ENCODE results near the gene YIPF2.
A peak's percentile ranks its signal among the peaks of the same experiment; 100 is the strongest.
"Not testable (repeated sequence)": the region's sequence is repeated elsewhere in the genome, so short reads cannot be mapped to it uniquely, and the experiment has no call there.

YIPF2 gene

DNA sequence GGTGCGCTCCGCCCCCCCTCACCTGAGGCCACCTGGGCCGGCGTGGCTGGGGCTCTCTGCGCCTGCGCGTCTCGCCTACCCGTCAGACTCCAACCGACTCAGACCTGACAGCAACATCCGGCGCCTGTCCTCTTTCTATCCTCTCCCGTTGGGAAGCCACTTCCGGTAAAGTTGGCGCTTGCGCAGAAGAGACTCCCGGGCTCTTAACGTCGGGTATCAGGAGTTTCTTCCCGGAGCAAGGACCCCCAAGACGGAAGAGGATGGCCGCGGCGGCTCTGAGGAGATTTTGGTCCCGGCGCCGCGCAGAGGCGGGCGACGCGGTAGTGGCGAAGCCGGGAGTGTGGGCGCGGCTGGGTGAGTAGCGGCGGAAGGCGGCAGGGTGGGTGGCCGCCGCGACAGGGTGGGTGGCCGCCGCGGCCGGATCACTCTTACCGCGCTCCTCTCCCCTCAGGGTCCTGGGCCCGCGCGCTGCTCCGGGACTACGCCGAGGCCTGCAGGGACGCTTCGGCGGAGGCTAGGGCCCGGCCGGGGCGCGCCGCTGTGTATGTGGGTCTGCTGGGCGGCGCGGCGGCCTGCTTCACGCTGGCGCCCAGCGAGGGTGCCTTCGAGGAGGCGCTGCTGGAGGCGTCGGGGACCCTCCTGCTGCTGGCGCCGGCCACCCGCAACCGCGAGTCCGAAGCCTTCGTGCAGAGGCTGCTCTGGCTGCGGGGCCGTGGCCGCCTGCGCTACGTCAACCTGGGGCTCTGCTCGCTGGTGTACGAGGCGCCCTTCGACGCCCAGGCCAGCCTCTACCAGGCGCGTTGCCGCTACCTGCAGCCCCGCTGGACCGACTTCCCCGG lies at the start of gene YIPF2, which contains the start of gene TIMM29:
Gene YIPF2 (minus strand): TSS at position 77 of the 839 bp plus-strand sequence. CDS start 229 bp downstream, outside the sequence.
Gene TIMM29 (plus strand): TSS at position 249 of the 839 bp plus-strand sequence. CDS start 12 bp downstream, at position 261.
- DNase-seq, result peak; percentile 98

GRCh38 chr19:10977742-10978092 lies 49.3 kb upstream of the YIPF2 start:
- DNase-seq, result no peak

DNA sequence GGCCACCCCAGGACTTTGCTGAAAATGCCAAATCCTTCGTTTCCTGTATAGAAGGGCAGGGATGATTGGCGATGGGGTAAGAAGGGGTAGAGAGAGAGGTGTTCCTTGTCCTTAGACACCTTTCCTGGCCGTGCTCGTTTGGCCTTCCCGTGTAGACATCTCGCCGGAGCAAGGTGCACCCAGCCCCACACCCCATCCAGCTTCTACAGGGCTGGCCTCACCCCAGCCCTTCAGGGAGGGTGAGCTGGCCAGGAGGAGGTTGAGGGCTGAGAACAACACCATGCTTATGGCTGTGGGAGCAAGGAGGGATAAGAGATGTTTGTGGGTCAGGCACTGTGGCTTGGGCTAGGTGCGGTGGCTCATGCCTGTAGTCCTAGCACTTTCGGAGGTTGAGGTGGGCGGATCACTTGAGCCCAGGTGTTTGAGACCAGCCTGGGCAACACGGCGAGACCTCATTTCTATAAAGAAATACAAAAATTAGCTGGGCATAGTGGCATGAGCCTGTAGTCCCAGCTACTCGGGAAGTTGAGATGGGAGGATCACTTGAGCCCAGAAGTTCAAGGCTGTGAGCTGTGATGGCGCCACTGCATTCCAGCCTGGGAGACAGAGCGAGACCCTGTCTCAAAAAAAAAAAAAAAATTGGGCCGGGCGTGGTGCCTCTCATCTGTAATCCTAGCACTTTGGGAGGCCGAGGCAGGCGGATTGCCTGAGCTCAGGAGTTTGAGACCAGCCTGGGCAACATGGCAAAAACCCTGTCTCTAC lies 47.9 kb upstream of the YIPF2 start:
- DNase-seq, result no peak

GRCh38 chr19:10975374-10976130 lies 47.1 kb upstream of the YIPF2 start:
- no peak for DNase-seq

- DNase-seq, result no peak
Observed at GRCh38 chr19:10971107-10971726, 42.8 kb upstream of the YIPF2 start.

DNA sequence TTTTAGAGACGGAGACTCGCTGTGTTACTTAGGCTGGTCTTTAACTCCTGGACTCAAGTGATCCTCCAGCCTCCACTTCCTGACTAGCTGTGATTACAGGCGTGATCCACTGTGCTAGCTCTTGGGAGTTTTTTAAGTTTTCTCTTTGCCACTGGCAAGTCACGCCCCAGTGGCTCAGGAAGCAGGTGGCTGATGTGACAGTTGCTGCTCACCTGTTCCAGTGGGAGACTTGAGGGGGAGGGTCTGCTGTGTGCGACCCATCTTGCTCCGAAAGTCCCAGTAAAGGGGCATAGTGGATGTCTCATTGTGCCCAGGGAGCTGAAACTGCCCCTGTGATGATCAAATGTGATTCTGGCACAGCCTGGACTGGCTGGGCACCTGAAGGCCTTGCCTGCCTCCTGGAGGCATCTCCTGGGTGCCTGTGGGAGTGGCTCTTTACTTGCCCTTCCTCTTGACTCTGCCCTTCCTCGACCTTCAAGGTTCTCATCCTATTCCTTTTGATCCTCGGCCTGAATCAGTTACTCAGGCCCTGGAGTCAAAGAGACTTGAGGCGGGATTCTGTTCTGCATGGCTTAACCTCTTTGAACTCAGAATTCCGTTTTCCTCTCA lies 40.2 kb upstream of the YIPF2 start:
- DNase-seq, result no peak

DNA sequence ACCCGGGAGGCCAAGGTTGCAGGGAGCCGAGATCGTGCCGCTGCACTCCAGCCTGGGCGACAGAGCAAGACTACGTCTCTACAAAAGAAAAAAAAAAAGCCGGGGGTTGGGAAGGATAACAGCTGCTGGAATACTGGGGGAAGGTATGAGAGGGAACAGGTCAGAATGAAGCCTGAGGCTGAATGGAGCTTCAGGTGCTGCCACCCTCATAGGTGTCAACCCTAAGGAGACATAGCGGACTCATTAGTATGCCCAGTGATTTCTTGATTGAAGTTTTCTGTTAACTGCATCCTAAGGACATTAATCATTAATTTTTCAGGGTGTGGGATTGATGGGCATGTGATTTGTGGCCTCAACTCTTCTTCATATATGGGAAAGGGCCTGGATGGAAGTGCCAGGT lies 38.4 kb upstream of the YIPF2 start:
- no peak for DNase-seq

DNA sequence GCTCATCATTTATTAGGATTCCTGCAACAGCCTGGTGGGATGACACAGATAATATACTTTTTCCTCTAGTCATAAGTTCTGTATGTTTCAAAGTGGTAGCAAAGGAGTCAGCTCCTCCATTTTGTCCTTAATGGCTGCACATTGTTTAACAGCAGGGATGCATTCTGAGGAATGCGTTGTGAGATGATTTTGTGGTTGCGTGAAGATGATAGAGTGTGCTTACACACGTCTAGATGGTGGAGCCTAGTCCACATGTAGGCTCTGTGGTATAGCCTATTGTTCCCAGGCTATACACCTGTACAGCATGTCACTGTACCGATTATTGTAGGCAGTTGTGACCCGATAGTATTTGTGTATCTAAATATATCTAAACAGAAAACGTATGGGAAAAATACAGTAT lies 37.0 kb upstream of the YIPF2 start:
- no peak for DNase-seq

DNA sequence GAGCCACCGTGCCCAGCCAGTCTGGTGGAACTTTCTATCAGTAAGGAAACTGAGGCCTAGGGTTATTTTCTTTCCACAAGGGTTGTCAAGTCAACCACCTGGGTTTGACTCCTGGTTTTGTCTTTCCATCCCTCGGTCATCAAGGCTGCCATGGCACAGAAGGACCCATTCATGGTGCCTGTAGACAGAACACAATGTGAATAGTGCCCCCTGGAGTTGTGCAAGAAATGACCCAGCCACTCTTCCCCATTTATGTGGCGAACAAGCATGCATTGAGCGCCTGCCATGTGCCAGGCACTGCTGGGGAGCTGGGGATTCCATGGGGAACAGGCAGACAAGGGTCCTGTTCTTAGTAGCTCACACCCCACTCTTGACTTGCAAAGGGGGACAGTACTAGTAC lies 36.5 kb upstream of the YIPF2 start:
- DNase-seq, result no peak

GRCh38 chr19:10963865-10964264 lies 35.4 kb upstream of the YIPF2 start:
- DNase-seq, result no peak

- DNase-seq, result no peak
Observed at GRCh38 chr19:10962863-10963262, 34.4 kb upstream of the YIPF2 start.

DNA sequence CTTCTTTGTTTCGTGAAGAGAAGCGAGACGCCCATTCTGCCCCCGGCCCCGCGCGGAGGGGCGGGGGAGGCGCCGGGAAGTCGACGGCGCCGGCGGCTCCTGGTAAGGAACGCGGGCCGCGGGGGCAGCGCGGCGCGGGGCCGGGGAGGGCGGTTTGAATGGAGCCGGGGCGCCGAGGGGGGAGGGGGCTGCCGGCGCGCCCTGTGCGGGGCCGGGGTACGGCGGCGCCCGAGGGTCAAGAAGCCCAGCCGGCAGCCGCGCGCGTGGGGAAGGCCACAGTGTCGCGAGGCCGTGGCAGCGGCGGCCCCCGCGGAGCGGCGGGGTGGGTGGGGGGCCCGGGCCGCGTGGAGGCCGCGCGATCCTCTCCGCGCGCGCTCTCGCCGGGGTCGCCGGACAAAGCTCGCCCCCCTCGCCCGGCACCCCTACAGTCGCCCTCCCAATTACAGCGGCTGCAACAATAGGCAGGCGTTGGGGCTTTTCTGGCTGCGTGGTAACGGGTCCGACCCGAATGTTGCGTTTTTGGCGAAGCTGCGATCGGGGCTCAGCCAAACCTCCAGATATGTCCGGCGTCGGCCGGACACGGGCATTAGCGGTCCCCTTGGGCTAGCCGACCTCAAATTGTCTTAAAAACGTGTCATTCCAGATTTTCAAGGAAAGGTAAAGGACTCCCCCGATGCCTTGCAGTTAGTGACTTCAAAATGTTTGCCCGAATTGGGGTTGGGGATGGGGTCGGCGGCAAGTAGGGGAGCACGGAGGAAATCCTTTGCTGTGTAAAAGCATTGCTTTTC lies 32.8 kb upstream of the YIPF2 start:
- DNase-seq, result peak; percentile 40

DNA sequence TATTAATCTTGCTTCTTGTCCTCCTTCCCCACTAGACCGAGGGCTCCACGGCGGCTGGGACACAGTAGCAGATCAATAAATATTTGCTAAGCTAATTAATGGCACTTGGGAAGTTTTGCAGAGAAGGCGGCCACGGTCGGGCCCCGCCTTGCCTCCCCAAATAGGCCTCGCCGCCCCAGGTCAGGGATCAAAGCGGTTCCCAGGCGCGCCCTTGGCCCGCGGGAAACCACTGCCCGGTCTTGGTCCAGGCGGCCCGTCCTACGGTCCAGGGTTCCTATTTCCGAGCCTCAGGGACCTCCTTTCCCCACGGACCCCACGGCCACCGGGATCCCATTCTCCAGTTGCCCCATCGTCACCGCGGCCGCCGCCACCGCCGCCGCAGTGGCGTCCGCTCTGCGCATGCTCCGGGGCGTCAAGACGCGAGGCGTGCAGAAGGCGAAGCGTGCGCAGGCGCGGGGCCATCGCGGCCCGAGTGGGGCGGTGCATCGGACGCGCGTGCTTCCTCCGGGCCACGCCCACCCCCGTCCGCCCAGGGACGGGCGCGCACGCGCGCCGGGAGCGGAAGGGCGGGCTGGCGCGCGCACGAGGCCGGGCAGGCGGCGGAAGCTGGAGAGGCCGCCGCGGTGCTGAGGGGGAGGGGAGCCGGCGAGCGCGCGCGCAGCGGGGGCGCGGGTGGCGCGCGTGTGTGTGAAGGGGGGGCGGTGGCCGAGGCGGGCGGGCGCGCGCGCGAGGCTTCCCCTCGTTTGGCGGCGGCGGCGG lies 32.1 kb upstream of the YIPF2 start, which contains the start of gene SMARCA4:
Gene SMARCA4 (plus strand): TSS at position 717 of the 759 bp plus-strand sequence. CDS start 23,122 bp downstream, outside the sequence.
- peak; percentile 96 for DNase-seq

DNA sequence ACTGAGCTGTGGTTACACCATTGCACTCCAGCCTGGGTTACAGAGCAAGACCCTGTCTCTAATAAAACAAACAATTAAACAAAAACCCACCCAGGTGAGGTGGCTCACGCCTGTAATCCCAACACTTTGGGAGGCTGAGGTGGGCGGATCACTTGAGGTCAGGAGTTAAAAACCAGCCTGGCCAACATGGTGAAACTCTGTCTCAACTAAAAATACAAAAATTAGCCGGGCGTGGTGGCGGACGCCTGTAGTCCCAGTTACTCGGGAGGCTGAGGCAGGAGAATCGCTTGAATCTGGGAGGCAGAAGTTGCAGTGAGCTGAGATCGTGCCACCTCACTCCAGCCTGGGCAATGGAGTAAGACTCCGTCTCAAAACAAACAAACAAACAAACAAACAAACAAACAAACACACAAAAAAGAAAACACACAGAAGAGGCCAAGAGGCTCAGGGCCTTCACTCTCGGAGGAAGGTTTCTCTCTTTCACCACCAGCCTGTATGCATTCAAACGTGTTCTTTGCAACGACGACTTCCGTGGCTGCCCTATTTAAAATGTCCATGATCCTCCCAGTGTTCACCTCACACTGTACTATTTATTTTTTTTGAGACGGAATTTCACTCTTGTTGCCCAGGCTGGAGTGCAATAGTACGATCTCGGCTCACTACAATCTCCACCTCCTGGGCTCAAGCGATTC lies 31.0 kb upstream of the YIPF2 start:
- DNase-seq, result not testable (repeated sequence)

DNA sequence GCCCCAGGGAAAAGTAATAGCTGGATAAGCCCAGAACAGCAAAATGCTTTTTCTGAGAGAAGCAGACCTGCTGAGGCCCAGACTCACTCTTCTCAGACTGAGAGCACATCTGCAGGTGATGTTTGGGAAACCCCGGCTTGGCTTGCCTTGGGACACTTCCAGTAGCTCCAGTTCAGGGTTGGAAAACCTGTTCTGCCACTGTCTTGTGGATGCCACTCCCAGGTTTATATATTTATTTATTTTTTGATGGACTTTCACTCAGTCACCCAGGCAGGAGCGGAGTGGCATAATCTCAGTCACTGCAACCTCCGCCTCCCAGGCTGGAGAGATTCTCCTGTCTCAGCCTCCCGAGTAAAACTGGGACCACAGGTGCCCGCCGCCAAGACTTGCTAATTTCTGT lies 24.4 kb upstream of the YIPF2 start:
- DNase-seq, result no peak

- DNase-seq, result no peak
Observed at GRCh38 chr19:10946958-10947657, 18.7 kb upstream of the YIPF2 start.

DNA sequence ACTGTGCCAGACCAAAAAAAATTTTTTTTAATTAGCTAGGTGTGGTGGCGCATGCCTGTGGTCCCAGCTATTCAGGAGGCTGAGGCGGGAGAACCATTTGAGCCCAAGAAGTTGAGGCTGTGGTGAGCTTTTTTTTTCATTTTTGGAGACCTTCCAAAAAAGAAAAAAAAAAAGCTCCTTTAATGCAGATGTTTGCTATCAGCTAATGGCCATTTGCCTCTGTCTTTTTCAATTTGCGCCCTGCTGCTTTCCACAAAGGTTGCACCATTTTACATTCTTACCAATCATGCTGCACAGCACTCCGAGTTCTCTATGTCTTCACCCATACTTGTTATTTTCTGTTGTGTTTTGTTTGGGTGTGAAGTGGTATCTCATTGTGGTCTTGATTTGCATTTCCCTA lies 16.8 kb upstream of the YIPF2 start:
- no peak for DNase-seq

DNA sequence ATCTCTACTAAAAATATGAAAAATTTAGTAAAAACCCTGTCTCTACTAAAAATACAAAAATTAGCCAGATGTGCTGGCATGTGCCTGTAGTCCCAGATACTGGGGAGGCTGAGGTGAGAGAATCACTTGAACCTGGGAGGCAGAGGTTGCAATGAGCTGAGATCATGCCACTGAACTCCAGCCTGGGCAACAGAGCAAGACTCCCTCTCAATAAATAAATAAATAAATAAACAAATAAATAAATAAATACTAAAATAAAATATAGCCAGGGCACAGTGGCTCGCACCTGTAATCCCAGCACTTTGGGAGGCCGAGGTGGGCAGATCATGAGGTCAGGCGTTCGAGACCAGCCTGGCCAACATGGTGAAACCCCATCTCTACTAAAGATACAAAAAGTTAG lies 15.0 kb upstream of the YIPF2 start:
- not testable (repeated sequence) for DNase-seq

DNA sequence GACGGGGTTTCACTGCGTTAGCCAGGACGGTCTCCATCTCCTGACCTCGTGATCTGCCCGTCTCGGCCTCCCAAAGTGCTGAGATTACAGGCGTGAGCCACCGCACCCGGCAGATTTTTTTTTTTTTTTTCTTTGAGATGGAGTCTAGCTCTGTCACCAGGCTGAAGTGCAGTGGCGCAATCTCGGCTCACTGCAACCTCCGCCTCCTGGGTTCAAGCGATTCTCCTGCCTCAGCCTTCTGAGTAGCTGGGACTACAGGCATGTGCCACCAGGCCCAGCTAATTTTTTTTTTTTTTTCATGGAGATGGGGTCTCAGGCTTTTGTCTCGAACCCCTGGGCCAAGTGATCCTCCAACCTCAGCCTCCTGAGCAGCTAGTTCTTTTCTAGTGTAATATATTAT lies 13.2 kb upstream of the YIPF2 start:
- not testable (repeated sequence) for DNase-seq
